ENCODE data around the gene DBI.
"Not testable (repeated sequence)": the region's sequence is repeated elsewhere in the genome, so short reads cannot be mapped to it uniquely, and the experiment has no call there.

Gene DBI

DNA sequence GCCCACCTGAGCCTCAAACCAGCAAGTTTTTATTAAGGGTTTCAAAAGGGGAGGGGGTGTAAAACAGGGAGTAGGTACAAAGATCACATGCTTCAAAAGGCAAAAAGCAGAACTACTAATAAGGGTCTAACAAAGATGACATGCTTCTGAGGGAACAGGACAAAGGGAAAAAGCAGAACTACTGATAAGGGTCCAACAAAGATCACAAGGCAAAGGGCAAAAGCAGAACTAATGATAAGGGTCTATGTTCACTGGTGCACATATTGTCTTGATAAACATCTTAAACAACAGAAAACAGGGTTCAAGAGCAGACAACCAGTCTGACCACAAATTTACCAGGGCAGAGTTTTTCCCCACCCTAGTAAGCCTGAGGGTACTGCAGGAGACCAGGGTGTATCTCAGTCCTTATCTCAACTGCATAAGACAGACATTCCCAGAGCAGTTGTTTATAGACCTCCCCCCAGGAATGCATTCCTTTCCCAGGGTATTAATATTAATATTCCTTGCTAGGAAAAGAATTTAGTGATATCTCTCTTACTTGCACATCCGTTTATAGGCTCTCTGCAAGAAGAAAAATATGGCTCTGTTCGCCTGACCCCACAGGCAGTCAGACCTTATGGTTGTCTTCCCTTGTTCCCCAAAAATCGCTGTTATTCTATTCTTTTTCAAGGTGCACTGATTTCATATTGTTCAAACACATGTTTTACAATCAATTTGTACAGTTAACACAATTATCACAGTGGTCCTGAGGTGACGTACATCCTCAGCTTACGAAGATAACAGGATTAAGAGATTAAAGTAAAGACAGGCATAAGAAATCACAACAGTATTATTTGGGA is 7.3 kb downstream of the DBI start:
- H3K4me1 Mint-ChIP-seq, H3K9me3 Mint-ChIP-seq, H3K27me3 Mint-ChIP-seq, CTCF ChIA-PET, H3K4me3 Mint-ChIP-seq, DNase-seq, H3K27ac Mint-ChIP-seq: not testable (repeated sequence)
- peaks cover 49% of the 10 kb centered on the region for H3K36me3 Mint-ChIP-seq

DNA sequence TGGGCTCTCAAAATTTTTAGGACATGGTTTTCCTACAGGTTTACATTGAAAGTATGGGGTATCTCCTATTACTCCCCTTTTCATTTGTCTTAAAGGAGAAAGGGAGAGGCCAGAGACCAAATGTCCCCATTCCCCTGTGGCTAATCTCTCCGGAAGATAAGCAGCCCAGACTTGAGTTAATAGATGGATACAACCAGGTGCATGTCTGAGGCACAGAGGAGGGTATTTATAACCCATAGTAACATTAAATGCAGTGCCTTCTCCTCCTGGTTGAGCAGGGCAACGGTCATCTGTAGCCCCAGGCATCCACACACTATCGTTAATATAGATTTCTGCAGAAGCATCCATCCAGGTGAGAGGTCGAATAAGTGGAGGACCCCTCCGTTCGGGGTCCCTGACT is 9.6 kb downstream of the DBI start:
- H3K27ac Mint-ChIP-seq, H3K9me3 Mint-ChIP-seq, DNase-seq, H3K4me3 Mint-ChIP-seq, H3K4me1 Mint-ChIP-seq, CTCF ChIA-PET: not testable (repeated sequence)
- H3K27me3 Mint-ChIP-seq, result peaks cover 11% of the 10 kb centered on the region
- peaks cover 34% of the 10 kb centered on the region for H3K36me3 Mint-ChIP-seq

DNA sequence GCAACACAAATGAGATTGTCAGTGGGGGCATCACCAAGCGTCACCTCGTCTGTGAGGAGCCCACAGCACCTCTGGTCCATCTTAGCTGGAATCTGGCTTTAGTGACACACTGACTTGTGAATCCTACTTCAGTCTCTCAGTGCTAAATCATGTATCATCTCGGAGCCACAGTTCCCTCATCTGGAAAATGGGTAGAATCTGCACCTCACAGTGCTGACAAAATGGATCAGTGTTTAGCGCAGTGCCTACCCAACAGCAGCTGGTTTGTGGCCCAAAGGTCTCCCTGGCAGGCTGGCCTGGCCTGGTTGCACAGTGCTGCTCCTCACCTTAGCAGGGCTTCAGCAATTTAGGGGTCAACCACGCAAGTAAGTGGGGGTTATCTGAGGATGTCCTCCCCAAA is 10.0 kb downstream of the DBI start:
- H3K4me1 Mint-ChIP-seq, result no peaks in the 10 kb centered on the region
- CTCF ChIA-PET, result no interaction called here
- peaks cover 11% of the 10 kb centered on the region for H3K27me3 Mint-ChIP-seq
- DNase-seq, result no peak
- H3K36me3 Mint-ChIP-seq, result peaks cover 32% of the 10 kb centered on the region
- H3K27ac Mint-ChIP-seq, result no peak overlapping the region
- peaks cover 6% of the 10 kb centered on the region for H3K9me3 Mint-ChIP-seq
- no peak overlapping the region for H3K4me3 Mint-ChIP-seq

DNA sequence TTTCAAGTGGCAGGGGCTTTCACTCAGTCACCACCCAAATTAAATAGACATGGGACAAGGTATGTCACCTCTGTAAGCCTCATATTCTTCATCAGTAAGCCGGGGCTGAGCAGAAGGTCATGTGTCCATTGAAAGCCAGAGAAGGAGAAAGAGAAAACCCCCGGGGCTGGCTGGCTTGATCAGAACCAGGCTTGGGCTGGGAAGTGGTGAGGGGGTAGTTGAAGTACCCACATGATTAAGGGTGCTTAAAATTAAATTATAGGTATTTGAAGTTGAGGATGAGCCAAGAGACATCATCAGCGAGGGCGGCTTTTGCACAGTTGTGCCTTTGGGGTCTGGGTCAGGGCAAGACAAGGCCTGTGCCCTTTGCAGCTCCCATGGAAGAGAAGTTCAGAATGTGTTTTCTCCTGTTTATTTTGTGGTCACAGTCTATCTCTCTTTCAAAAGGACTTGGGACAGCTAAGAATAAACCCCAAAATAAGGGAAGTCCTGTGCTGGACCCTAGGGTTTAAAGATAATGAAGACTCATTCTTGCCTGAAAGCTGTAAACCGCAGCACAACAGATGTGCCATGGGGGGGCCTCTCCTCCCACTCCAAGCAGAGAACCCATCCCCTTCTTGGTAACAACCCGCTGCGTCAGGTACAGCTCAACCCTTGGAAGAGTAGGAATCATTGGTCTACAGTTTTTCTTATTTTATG is 10.7 kb downstream of the DBI start:
- Mint-ChIP-seq H3K27ac (no peak overlapping the region), H3K9me3 (peaks cover 6% of the 10 kb centered on the region), H3K4me3 (no peak overlapping the region), H3K36me3 (peaks cover 26% of the 10 kb centered on the region), H3K27me3 (peaks cover 15% of the 10 kb centered on the region), H3K4me1 (no peaks in the 10 kb centered on the region)
- CTCF ChIA-PET, result interaction anchor here (1.0 kb wide), 1 partner anchor 10 kb away, joined by 4 read pairs; the partner anchor contains the start of gene DBI
- DNase-seq, result no peak

DNA sequence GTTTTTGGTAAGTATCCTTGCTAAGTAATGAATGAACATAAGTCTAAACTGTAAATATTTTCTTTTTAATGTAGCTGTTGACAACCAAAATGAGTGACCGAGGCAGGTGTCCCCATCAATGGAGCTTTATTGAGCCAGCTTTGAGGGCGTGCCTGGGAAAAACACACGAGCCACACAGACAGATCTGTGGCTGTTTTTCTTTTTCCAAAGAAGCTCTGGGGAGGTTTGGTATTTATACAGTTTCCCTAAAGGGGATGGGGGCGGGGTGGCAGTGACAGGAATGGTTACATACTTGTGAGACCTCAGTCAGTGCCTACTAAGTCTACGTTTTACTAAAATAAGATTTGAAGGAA is 11.2 kb downstream of the DBI start:
- H3K27ac Mint-ChIP-seq, result no peak overlapping the region
- H3K4me3 Mint-ChIP-seq, result no peak overlapping the region
- peaks cover 21% of the 10 kb centered on the region for H3K36me3 Mint-ChIP-seq
- peaks cover 19% of the 10 kb centered on the region for H3K27me3 Mint-ChIP-seq
- DNase-seq, result no peak
- H3K4me1 Mint-ChIP-seq, result no peaks in the 10 kb centered on the region
- H3K9me3 Mint-ChIP-seq, result peaks cover 6% of the 10 kb centered on the region
- CTCF ChIA-PET, result interaction anchor here (1.0 kb wide), 1 partner anchor 11 kb away, joined by 4 read pairs; the partner anchor contains the start of gene DBI

DNA sequence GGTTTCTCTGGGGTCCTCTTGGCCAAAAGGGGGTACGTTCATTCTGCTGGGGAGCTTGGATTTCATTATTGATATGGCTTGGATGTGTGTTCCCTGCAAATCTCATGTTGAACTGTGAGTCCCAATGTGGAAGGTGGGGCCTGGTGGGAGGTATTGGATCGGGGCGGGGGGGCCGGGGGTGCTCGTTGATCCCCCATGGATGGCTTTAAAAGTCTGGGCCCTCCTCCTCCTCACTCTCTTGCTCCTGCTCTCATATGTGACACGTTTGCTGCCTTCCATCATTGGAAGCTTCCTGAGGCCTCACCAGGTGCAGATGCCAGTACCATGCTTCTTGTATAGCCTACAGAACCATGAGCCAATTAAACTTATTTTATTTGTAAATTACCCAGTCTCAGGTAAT is 11.8 kb downstream of the DBI start:
- Mint-ChIP-seq H3K27me3 (peaks cover 24% of the 10 kb centered on the region), H3K9me3 (peaks cover 5% of the 10 kb centered on the region), H3K4me1 (no peaks in the 10 kb centered on the region), H3K4me3 (no peak overlapping the region), H3K27ac (no peak overlapping the region), H3K36me3 (peaks cover 15% of the 10 kb centered on the region)
- CTCF ChIA-PET, result interaction anchor here (1.0 kb wide), 1 partner anchor 11 kb away, joined by 4 read pairs; the partner anchor contains the start of gene DBI
- no peak for DNase-seq

DNA sequence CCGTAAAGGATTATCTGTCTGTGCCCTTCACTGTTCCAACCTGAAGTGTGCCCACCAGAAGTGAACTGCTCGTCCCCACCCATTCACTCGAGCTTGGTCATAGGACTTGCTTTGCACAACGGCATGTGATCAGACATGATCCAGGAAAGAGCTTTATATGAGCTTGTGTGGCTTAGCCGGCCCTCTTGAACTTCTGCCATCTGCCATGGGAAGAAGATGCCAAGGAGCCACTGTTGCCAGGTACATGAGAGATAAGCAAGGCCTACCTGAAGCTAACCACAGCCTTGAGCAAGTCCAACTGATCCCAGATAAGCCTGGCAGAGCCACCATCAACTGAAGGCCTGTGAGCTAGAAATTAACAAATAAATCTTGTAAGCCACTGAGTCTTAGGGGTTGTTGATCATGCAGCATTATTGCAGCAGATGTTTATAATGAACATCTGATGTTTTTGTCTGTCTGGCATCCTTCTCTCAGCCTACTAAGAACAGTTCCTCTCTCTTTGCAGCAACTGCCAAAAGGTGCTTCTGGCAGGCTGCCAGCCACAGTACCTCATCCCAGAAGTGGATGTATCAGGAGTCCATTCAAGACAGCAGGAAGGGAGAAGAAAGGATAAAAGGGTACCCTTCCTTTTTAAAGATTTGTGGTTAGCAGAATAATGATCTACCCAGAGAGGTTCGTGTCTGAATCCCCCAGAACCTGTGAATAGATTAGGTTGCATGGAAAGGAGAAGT is 16.8 kb downstream of the DBI start:
- CTCF ChIA-PET, result no interaction called here
- Mint-ChIP-seq H3K27ac (no peak overlapping the region), H3K4me3 (no peak overlapping the region), H3K4me1 (peaks cover 3% of the 10 kb centered on the region), H3K36me3 (no peaks in the 10 kb centered on the region), H3K27me3 (peaks cover 36% of the 10 kb centered on the region), H3K9me3 (no peaks in the 10 kb centered on the region)
- DNase-seq, result no peak

DNA sequence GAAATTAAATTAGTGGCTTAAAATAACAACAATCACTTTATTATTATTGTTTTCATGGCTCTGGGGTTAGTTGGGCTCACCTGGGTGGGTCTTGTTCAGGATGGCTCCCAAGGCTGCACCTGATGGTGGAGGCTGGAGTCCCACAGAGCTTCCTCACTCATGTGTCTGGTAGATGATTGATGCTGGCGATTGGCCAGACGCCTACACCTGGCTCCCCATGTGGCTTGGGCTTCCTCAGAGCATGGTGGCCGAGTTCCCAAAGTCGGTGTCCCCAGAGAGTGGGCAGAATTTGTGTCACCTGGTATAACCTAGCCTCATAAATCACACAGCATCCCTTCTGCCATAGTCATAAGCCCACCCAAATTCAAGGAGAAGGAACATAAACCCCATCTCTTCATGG is 18.2 kb downstream of the DBI start:
- no peaks in the 10 kb centered on the region for H3K36me3 Mint-ChIP-seq
- peaks cover 33% of the 10 kb centered on the region for H3K27me3 Mint-ChIP-seq
- H3K4me1 Mint-ChIP-seq, result peaks cover 3% of the 10 kb centered on the region
- no peak for DNase-seq
- no peak overlapping the region for H3K27ac Mint-ChIP-seq
- no peaks in the 10 kb centered on the region for H3K9me3 Mint-ChIP-seq
- H3K4me3 Mint-ChIP-seq, result no peak overlapping the region
- CTCF ChIA-PET, result no interaction called here

DNA sequence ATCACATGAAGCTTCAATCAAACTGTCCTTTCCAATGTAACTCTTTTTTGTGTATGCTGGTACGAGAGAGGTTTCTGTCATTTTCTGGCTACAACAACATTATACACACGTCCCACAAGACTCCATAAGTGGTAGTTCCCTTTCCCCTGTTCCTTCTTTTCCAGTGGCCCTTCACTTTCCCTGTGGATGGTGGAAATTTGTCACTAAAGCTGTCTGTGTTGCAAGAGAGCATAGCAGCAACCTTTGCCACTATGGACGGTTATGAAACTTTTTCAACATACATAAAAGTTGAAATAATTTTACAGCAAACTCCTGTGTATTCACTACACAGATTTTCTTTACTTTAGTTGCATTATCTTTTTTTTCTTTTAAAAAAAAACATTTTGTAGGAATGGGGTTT is 18.7 kb downstream of the DBI start:
- Mint-ChIP-seq H3K27ac (no peak overlapping the region), H3K9me3 (no peaks in the 10 kb centered on the region), H3K27me3 (peaks cover 30% of the 10 kb centered on the region), H3K4me1 (peaks cover 3% of the 10 kb centered on the region), H3K36me3 (no peaks in the 10 kb centered on the region), H3K4me3 (no peak overlapping the region)
- CTCF ChIA-PET, result no interaction called here
- DNase-seq, result no peak

DNA sequence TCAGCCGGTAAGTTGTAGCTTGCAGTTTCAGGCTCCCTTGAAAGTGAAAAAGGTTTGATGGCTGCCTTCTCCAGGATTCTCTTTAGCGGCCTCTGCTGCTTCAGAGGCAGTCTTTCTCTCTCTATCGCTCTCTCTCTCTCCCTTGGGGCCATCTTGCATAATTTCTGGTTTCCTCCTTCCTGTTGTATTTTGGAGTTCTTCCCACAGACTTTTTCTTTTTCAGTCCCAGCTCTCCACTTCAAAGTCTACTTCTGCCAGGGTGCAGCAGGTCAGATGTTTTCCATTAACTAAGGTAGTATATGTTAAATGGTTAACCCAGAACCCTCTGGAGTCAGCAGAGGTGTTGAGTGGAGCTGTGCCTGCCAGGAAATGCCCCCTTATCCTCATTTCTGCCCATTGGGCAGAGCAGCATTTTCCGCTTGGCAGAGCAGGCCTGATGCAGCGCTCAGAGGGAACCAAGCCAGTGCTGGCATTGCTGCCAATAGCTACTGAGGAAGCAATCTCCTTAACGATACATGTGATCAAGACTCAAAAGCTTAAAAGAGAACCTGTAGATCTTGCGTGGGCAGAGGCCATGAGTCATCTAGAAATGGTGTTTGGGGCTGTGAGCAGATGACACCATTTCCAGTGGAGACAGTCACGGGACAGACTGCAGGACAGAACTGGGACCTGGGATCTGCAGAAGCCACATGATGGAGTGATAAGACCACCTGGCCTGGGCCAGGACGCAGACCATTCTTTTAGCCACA is 20.8 kb downstream of the DBI start:
- H3K4me1 Mint-ChIP-seq, result peaks cover 3% of the 10 kb centered on the region
- no peak overlapping the region for H3K4me3 Mint-ChIP-seq
- no peaks in the 10 kb centered on the region for H3K9me3 Mint-ChIP-seq
- CTCF ChIA-PET, result interaction anchor here (0.6 kb wide), 1 partner anchor 9 kb away, joined by 3 read pairs; no protein-coding TSS in a partner anchor
- H3K27ac Mint-ChIP-seq, result no peak overlapping the region
- peaks cover 25% of the 10 kb centered on the region for H3K27me3 Mint-ChIP-seq
- no peaks in the 10 kb centered on the region for H3K36me3 Mint-ChIP-seq
- DNase-seq, result no peak

DNA sequence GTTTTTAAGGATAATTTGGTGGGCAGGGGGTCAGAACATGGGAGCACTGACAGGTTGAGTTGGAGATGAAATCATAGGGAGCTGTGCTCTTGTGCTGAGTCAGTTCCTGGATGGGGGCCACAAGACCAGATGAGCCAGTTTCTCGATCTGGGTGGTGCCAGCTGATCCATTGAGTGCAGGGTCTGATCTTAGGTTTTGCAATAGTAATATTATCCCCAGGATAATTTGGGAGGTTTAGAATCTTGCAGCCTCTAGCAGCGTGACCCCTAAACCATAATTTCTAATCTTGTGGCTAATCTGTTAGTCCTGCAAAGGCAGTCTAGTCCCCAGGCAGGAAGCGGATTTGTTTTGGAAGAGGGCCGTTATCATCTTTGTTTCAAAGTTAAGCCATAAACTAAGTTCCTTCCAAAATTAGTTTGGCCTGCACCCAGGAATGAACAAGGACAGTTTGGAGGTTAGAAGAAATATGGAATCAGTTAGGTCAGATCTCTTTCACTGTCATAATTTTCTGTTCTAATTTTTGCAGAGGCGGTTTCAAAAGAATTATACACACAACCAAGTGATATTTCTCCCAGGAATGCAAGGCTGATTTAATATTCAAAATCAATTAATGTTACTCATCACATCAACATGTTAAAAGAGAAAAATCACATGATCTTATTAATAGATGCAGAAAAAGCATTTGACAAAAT is 23.0 kb downstream of the DBI start:
- no peaks in the 10 kb centered on the region for H3K9me3 Mint-ChIP-seq
- CTCF ChIA-PET, result no interaction called here
- H3K27ac Mint-ChIP-seq, result no peak overlapping the region
- H3K36me3 Mint-ChIP-seq, result no peaks in the 10 kb centered on the region
- H3K27me3 Mint-ChIP-seq, result peaks cover 20% of the 10 kb centered on the region
- no peak overlapping the region for H3K4me3 Mint-ChIP-seq
- peaks cover 3% of the 10 kb centered on the region for H3K4me1 Mint-ChIP-seq
- no peak for DNase-seq

DNA sequence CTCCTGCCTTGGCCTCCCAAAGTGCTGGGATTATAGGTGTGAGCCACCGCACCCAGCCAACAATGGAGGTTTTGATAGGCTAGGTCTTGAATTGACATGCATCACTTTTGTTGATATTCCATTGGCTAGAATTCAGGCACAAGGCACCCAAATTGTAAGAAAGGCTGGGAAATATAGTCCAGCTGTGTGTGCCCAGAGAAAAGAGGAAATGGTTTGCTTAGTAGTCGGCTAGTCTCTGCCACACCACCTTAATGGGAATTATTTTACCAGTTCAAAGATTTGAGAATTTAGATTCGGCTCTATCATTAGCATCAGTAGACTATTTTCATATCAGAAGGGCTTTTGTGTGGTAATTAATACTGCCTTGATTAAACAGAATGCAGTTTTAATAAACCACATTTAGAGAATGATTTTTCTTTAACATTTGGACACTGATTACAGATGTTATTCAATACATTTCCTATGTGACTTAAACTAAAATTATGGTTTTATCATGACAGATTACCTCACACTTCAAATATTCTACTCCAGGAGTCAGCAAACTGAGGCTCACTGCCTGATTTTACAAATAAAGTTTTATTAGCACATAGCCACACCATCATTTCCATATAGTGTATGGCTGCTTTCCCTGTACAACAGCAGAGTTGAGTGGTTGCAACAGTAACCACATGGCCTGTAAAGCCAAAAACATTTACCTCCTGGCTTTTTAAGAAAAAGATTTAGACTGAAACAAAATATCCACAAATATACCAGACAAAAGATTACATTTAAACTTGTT is 27.4 kb downstream of the DBI start:
- no peak for DNase-seq
- Mint-ChIP-seq H3K9me3 (no peaks in the 10 kb centered on the region), H3K27me3 (peaks cover 13% of the 10 kb centered on the region), H3K4me1 (no peaks in the 10 kb centered on the region), H3K27ac (no peak overlapping the region), H3K4me3 (no peak overlapping the region), H3K36me3 (no peaks in the 10 kb centered on the region)
- CTCF ChIA-PET, result no interaction called here

DNA sequence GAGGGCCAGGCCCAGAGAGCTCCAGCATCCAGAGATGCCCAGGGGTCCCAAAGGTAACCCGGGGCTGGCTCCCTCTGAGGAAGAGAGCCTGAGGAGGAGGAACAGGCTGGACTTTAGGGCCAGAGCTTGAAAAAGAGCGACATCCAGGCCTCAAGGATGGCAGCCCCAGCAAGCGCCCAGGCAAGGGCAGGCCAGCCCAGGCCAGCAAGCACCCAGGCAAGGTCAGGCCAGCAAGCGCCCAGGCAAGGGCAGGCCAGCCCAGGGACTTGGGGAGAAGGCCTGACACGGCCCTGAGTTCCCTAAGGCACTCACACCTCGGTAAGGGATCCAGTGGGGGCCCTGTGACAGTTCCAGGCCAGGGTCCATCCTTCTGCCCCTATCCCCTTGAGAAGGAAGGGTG is 30.4 kb downstream of the DBI start:
- DNase-seq, result no peak
- Mint-ChIP-seq H3K9me3 (no peaks in the 10 kb centered on the region), H3K36me3 (no peaks in the 10 kb centered on the region), H3K4me3 (no peak overlapping the region), H3K27me3 (peaks cover 17% of the 10 kb centered on the region), H3K4me1 (no peaks in the 10 kb centered on the region), H3K27ac (no peak overlapping the region)
- CTCF ChIA-PET, result no interaction called here

Data from activated naive CD4-positive, alpha-beta T cell treated with anti-CD3 and anti-CD28 coated beads, Interleukin-2, amount 10 ng/mL, durations not matched to agents 7 days and 5 days (primary cell).